Progenitor cell of endocrine pancreas (in vitro differentiated cells): ENCODE measurements around the gene MED12L. TPM values are rescaled to one million over a fixed set of nuclear protein-coding genes. Genes with fewer than 3 reads are reported as not detected.

Experiments
- DNase-seq: peaks from one replicate; pipeline ENCODE4 v3.0.0; 2021; ENCODE audit warnings: low spot score; ENCODE audit not compliant: unreplicated experiment
- H3K27ac Mint-ChIP-seq: 2 replicates; pipeline ENCODE4 v1.8.0; 2021; ENCODE audit warnings: mild to moderate bottlenecking, moderate library complexity, mixed read lengths
- H3K27me3 Mint-ChIP-seq: 2 replicates; pipeline ENCODE4 v1.8.0; 2021; ENCODE audit warnings: mixed read lengths
- H3K36me3 Mint-ChIP-seq: 2 replicates; pipeline ENCODE4 v1.8.0; 2022; ENCODE audit warnings: mixed read lengths; ENCODE audit not compliant: insufficient read depth
- H3K4me1 Mint-ChIP-seq: 2 replicates; pipeline ENCODE4 v1.8.0; 2021; ENCODE audit warnings: low read depth, mixed read lengths
- H3K4me3 Mint-ChIP-seq: 2 replicates; pipeline ENCODE4 v1.8.0; 2021; ENCODE audit warnings: low read depth, mild to moderate bottlenecking, moderate library complexity, mixed read lengths
- H3K9me3 Mint-ChIP-seq: 2 replicates; pipeline ENCODE4 v1.8.0; 2021; ENCODE audit warnings: low read depth, mixed read lengths
- total RNA-seq: library from RNA; stranded (reverse); gene quantifications from 2 replicates; pipeline ENCODE4 v1.2.1, GENCODE V29; 2021
- TF ChIP-seq, protein P1 (sequence below): fragments of 200-600 bp; sonication (generic); IDR thresholded peaks from one replicate; pipeline ENCODE4 v1.5.0; 2021; ENCODE audit warnings: antibody characterized with exemption, mild to moderate bottlenecking; ENCODE audit not compliant: unreplicated experiment

MED12L gene
- total RNA-seq, 1 donor from 2014 or later = 8.9 TPM

DNA sequence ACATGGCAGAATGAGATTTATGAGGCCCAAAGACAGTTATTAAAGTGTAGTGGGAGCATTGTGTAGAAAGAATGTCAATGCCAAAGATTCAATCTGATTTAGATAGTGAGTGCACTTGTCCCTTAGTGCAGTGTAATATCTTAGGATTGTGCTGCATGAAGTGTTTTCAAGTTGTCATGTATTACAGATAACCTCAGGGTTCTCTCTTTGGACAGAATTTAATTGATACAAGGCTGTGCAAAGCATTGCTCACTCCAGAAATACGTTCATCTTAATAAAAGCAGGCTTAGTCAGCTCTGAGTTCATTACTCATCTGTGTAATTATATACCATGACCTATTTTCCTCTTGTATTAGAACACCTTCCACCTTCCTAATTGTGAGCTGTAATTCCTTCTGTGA is 133.6 kb downstream of the MED12L start:
- Mint-ChIP-seq H3K4me1 (peaks cover 3% of the 10 kb centered on the region), H3K9me3 (peaks cover 17% of the 10 kb centered on the region), H3K4me3 (no peak overlapping the region), H3K36me3 (peaks cover 18% of the 10 kb centered on the region), H3K27me3 (no peaks in the 10 kb centered on the region), H3K27ac (no peak overlapping the region)
- no peak for DNase-seq
- TF ChIP-seq, protein P1, sequence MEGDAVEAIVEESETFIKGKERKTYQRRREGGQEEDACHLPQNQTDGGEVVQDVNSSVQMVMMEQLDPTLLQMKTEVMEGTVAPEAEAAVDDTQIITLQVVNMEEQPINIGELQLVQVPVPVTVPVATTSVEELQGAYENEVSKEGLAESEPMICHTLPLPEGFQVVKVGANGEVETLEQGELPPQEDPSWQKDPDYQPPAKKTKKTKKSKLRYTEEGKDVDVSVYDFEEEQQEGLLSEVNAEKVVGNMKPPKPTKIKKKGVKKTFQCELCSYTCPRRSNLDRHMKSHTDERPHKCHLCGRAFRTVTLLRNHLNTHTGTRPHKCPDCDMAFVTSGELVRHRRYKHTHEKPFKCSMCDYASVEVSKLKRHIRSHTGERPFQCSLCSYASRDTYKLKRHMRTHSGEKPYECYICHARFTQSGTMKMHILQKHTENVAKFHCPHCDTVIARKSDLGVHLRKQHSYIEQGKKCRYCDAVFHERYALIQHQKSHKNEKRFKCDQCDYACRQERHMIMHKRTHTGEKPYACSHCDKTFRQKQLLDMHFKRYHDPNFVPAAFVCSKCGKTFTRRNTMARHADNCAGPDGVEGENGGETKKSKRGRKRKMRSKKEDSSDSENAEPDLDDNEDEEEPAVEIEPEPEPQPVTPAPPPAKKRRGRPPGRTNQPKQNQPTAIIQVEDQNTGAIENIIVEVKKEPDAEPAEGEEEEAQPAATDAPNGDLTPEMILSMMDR = no peak

- TF ChIP-seq, protein P1 = no peak
- H3K4me3 Mint-ChIP-seq = no peak overlapping the region
Observed at GRCh38 chr3:151224268-151224866, 138.9 kb downstream of the MED12L start.

GRCh38 chr3:151225040-151225975 is 139.8 kb downstream of the MED12L start:
- Mint-ChIP-seq H3K4me3 (no peak overlapping the region), H3K36me3 (peaks cover 18% of the 10 kb centered on the region), H3K27me3 (no peaks in the 10 kb centered on the region), H3K27ac (no peak overlapping the region), H3K4me1 (peaks cover 6% of the 10 kb centered on the region), H3K9me3 (peaks cover 17% of the 10 kb centered on the region)
- no peak for DNase-seq
- TF ChIP-seq, protein P1 = no peak

More at GRCh38 chr3:151224268-151224866, 138.9 kb downstream of the MED12L start:
- Mint-ChIP-seq H3K9me3 (peaks cover 17% of the 10 kb centered on the region), H3K36me3 (peaks cover 18% of the 10 kb centered on the region), H3K4me1 (peaks cover 6% of the 10 kb centered on the region), H3K27me3 (no peaks in the 10 kb centered on the region), H3K27ac (no peak overlapping the region)
- DNase-seq = no peak

DNA sequence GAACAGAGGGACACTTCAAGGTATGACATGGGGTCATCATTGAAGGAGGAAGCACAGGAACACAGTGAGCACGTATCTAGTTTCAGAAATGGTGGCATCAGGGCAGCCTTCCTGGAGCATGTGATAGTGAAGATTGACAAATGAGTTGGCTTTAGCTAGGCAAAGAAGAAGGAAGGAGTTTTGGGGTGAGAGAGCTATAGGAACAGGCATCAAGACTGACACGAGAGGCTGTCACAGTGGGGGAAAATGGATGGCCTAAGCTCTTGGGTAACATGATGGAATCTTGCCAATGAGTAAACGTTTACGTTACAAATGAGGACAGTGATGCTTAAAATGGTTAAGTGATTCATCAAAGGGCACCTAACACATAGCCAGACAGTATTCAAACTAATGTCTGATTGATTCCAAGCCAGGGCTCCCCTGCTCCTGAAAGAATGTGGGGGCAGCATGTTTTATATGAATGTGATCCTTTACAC is 140.7 kb downstream of the MED12L start:
- H3K4me1 Mint-ChIP-seq = peaks cover 6% of the 10 kb centered on the region
- H3K27ac Mint-ChIP-seq = no peak overlapping the region
- H3K36me3 Mint-ChIP-seq = peaks cover 11% of the 10 kb centered on the region
- peaks cover 11% of the 10 kb centered on the region for H3K9me3 Mint-ChIP-seq
- TF ChIP-seq, protein P1 = no peak
- no peaks in the 10 kb centered on the region for H3K27me3 Mint-ChIP-seq
- no peak for DNase-seq
- no peak overlapping the region for H3K4me3 Mint-ChIP-seq

GRCh38 chr3:151226825-151227224 is 141.4 kb downstream of the MED12L start:
- H3K4me1 Mint-ChIP-seq = peaks cover 6% of the 10 kb centered on the region
- no peaks in the 10 kb centered on the region for H3K27me3 Mint-ChIP-seq
- DNase-seq = no peak
- peaks cover 7% of the 10 kb centered on the region for H3K36me3 Mint-ChIP-seq
- H3K9me3 Mint-ChIP-seq = peaks cover 8% of the 10 kb centered on the region
- TF ChIP-seq, protein P1 = no peak
- no peak overlapping the region for H3K4me3 Mint-ChIP-seq
- no peak overlapping the region for H3K27ac Mint-ChIP-seq
